Measurements from ENCODE around the gene SCGB1C1. TPM values are rescaled to one million over a fixed set of nuclear protein-coding genes. Genes with fewer than 3 reads are reported as not detected.

Gene SCGB1C1
- total and polyA plus RNA-seq, 4 donors: not detected

DNA sequence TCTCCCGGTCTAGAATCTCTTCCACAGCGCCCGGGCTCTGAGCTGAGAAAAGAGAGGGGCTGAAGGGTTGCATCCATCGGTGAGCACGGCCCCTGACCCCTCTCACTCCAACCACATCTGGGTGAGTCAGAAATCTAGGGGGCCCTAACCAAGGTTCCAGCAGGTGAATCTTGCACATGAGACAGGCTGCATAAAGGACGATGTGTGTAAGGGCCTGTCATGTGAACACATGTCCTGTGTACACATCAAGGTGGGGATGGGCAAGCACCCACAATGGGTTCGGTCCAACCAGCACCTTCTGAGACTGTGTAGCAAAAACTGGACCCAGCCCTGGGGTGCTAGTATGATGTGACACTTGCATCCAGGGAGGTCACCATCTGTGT lies 13.1 kb downstream of the SCGB1C1 start:
- no peaks in the 10 kb centered on the region for H3K9me3 ChIP-seq (ENCODE audit: control insufficient read depth in 4 of 4, low read length in 3 of 4)
- peak overlapping the region; percentile 84 to 91 (median 88) for H3K4me3 ChIP-seq (ENCODE audit: low read depth in 1 of 3, low read length in 3 of 3)
- peak overlapping the region; percentile 41 to 96 for H3K9ac ChIP-seq (ENCODE audit: low read depth in 1 of 2, low read length in 2 of 2)
- no peak overlapping the region for H3K27ac ChIP-seq (ENCODE audit: low read depth in 1 of 2, low read length in 2 of 2)
- DNase-seq (ENCODE audit: low spot score): no peak
- 80% methylated on average over 7 of the region's 7 CpGs for WGBS
- no peaks in the 10 kb centered on the region for H3K27me3 ChIP-seq (ENCODE audit: control insufficient read depth in 4 of 4, insufficient read depth in 4 of 4, low read length in 3 of 4)
- H3K4me1 ChIP-seq (ENCODE audit: control insufficient read depth in 4 of 4, insufficient read depth in 4 of 4, low read length in 3 of 4): peaks cover 8 to 41% (median 28%) of the 10 kb centered on the region in 4 donors
- peaks cover 5 to 35% (median 15%) of the 10 kb centered on the region in 4 donors for H3K36me3 ChIP-seq (ENCODE audit: control insufficient read depth in 4 of 4, insufficient read depth in 3 of 4, low read depth in 1 of 4, low read length in 3 of 4)
- no peak for TF ChIP-seq NR2F2 (IDR thresholded peaks at IDR 0.05)
- TF ChIP-seq, protein P1, sequence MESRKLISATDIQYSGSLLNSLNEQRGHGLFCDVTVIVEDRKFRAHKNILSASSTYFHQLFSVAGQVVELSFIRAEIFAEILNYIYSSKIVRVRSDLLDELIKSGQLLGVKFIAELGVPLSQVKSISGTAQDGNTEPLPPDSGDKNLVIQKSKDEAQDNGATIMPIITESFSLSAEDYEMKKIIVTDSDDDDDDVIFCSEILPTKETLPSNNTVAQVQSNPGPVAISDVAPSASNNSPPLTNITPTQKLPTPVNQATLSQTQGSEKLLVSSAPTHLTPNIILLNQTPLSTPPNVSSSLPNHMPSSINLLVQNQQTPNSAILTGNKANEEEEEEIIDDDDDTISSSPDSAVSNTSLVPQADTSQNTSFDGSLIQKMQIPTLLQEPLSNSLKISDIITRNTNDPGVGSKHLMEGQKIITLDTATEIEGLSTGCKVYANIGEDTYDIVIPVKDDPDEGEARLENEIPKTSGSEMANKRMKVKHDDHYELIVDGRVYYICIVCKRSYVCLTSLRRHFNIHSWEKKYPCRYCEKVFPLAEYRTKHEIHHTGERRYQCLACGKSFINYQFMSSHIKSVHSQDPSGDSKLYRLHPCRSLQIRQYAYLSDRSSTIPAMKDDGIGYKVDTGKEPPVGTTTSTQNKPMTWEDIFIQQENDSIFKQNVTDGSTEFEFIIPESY (IDR thresholded peaks at IDR 0.05): no peak
- TF ChIP-seq, protein P2, sequence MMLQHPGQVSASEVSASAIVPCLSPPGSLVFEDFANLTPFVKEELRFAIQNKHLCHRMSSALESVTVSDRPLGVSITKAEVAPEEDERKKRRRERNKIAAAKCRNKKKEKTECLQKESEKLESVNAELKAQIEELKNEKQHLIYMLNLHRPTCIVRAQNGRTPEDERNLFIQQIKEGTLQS (IDR thresholded peaks at IDR 0.05): no peak
- no peak for TF ChIP-seq EGR1 (IDR thresholded peaks at IDR 0.05; ENCODE audit: low read depth in 2 of 2)
- no peak for TF ChIP-seq RAD21 (IDR thresholded peaks at IDR 0.05)
- TF ChIP-seq, protein P3, sequence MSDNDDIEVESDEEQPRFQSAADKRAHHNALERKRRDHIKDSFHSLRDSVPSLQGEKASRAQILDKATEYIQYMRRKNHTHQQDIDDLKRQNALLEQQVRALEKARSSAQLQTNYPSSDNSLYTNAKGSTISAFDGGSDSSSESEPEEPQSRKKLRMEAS (IDR thresholded peaks at IDR 0.05): no peak
- no peak for TF ChIP-seq HNF4A (conservative IDR thresholded peaks at IDR 0.05)
- no peak for TF ChIP-seq HNF4G (IDR thresholded peaks at IDR 0.05)
- TF ChIP-seq, protein P4, sequence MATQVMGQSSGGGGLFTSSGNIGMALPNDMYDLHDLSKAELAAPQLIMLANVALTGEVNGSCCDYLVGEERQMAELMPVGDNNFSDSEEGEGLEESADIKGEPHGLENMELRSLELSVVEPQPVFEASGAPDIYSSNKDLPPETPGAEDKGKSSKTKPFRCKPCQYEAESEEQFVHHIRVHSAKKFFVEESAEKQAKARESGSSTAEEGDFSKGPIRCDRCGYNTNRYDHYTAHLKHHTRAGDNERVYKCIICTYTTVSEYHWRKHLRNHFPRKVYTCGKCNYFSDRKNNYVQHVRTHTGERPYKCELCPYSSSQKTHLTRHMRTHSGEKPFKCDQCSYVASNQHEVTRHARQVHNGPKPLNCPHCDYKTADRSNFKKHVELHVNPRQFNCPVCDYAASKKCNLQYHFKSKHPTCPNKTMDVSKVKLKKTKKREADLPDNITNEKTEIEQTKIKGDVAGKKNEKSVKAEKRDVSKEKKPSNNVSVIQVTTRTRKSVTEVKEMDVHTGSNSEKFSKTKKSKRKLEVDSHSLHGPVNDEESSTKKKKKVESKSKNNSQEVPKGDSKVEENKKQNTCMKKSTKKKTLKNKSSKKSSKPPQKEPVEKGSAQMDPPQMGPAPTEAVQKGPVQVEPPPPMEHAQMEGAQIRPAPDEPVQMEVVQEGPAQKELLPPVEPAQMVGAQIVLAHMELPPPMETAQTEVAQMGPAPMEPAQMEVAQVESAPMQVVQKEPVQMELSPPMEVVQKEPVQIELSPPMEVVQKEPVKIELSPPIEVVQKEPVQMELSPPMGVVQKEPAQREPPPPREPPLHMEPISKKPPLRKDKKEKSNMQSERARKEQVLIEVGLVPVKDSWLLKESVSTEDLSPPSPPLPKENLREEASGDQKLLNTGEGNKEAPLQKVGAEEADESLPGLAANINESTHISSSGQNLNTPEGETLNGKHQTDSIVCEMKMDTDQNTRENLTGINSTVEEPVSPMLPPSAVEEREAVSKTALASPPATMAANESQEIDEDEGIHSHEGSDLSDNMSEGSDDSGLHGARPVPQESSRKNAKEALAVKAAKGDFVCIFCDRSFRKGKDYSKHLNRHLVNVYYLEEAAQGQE (IDR thresholded peaks at IDR 0.05): no peak
- TF ChIP-seq SP1 (IDR thresholded peaks at IDR 0.05): no peak
- TF ChIP-seq GABPA (IDR thresholded peaks at IDR 0.05 in 1 of 2, conservative IDR thresholded peaks at IDR 0.05 in 1 of 2): no peak
- no peak for TF ChIP-seq RXRA (IDR thresholded peaks at IDR 0.05)
- TF ChIP-seq YY1 (IDR thresholded peaks at IDR 0.05): no peak
- no peak for TF ChIP-seq TAF1 (conservative IDR thresholded peaks at IDR 0.05)
- TF ChIP-seq, protein P5, sequence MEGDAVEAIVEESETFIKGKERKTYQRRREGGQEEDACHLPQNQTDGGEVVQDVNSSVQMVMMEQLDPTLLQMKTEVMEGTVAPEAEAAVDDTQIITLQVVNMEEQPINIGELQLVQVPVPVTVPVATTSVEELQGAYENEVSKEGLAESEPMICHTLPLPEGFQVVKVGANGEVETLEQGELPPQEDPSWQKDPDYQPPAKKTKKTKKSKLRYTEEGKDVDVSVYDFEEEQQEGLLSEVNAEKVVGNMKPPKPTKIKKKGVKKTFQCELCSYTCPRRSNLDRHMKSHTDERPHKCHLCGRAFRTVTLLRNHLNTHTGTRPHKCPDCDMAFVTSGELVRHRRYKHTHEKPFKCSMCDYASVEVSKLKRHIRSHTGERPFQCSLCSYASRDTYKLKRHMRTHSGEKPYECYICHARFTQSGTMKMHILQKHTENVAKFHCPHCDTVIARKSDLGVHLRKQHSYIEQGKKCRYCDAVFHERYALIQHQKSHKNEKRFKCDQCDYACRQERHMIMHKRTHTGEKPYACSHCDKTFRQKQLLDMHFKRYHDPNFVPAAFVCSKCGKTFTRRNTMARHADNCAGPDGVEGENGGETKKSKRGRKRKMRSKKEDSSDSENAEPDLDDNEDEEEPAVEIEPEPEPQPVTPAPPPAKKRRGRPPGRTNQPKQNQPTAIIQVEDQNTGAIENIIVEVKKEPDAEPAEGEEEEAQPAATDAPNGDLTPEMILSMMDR (IDR thresholded peaks at IDR 0.05; ENCODE audit: low read depth, low read length, missing input control): no peak
- TF ChIP-seq FOXA1 (IDR thresholded peaks at IDR 0.05): no peak
- no peak for TF ChIP-seq JUND (IDR thresholded peaks at IDR 0.05)
- TF ChIP-seq FOXA2 (IDR thresholded peaks at IDR 0.05): no peak
